Islet of Langerhans (tissue), 1 donor: ENCODE results near the gene ALDOA.

Experiments
- FAIRE-seq: peaks from one replicate; lab custom pipeline; 2011; peaks lifted over from hg19 to GRCh38; lab: Jason Lieb, UNC

Gene ALDOA

DNA sequence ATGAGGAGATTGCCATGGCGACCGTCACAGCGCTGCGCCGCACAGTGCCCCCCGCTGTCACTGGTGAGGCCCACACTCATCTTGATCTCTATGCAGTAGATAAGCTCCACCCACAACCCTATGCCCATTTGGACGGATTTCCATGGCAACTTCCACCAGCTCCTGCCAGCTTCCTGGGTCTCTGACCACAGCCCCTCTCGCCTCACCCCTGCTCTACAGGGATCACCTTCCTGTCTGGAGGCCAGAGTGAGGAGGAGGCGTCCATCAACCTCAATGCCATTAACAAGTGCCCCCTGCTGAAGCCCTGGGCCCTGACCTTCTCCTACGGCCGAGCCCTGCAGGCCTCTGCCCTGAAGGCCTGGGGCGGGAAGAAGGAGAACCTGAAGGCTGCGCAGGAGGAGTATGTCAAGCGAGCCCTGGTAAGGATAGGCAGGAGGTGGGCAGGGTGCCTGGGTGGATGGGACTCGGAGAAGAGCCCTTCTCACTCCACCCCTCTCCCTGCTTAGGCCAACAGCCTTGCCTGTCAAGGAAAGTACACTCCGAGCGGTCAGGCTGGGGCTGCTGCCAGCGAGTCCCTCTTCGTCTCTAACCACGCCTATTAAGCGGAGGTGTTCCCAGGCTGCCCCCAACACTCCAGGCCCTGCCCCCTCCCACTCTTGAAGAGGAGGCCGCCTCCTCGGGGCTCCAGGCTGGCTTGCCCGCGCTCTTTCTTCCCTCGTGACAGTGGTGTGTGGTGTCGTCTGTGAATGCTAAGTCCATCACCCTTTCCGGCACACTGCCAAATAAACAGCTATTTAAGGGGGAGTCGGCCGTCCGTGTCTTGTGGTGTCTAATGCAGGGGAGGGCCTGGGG is 4.3 kb downstream of the ALDOA start:
- no peak for FAIRE-seq

DNA sequence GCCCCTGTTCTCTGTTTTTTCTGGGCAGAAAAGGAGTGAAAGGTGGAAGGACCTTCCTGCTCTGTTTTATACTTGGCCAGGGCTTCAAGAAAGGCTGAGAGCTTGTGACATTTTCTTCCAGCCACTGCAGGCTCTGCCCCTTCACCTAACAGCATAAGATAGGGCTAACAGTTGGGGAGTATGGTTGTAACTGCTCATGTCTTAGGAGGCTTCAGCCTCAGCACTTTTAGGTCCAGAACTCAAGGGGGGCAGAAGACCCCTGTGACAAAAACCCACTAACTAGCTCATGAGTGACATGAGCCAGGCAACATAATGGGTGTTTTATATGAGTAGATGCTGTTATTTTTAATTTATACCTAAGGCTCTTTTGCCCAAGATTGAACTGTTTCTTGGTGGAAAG is 4.9 kb downstream of the ALDOA start:
- FAIRE-seq = no peak

DNA sequence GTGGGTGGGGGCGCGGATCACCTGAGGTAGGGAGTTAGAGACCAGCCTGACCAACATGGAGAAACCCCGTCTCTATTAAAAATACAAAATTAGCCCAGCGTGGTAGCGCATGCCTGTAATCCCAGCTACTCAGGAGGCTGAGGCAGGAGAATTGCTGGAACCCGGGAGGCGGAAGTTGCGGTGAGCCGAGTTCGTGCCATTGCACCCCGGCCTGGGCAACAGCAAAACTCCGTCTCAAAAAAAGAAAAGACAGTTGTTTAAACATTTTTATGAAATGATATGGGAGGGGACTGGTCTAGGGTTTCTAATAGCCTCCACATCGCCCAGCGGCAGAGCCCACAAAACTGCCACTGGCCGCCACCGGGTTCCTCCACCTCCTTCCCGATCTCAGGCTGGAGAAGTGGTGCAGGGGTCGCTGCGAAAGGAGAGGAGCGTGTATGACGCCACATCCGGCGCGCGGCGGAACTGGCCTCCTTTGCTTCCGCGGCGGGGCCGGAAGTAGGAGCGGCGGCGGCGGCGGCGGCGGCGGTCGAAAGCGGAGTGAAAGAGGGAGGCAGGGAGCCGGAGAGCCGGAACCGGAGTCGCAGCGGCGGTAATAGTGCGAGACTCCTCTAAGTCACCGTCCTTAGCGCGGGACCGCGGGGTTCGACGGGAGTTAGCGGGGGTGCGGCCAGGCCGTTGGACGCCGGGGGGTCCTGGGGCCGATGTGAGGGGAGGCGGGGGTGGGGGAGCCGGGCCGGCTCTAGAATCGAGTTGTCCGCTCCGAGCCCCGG is 10.1 kb downstream of the ALDOA start, which contains the start of gene PPP4C:
Gene PPP4C (plus strand): TSS at position 492 of the 773 bp plus-strand sequence. CDS start 384 bp downstream, outside the sequence.
- no peak for FAIRE-seq

DNA sequence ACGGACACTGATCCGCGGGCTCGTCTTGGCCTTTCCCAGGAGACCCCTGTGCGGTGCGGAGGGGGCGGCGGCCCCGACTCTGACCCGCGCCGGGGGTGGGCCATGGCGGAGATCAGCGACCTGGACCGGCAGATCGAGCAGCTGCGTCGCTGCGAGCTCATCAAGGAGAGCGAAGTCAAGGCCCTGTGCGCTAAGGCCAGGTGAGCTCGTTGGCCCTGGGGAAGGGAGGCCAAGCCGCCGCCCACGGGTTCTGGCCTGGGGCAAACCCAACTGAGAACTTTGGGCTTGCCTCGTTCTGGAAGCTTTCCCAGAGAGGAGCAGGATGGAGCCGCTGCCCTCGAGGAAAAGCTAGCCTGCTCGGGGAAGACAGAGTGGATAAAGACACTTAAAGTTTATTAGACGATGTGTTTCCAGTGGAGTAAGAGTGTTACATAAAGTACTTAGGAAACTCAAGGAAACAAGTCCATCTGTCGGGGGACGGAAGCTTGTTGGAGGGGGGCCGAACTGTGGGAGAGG is 10.8 kb downstream of the ALDOA start:
- no peak for FAIRE-seq

DNA sequence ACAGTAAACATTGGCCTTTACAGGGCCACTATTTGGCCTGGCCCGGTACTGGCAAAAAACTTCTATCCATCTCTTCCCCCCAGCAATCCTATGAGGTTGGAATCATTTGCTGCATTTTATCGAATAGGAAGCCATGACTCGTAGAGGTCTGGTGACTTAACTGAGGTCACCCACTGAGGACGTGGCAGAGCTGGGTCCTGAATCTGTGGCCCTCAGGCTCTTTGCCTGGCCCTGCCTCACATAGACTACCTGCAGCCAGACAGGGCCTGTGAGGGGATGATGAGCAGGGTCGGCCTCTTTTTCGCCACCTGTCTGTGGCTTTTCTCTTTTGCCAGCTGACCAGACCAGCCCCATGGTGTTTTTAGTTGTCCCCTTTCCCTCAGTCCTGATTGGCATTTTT is 12.1 kb downstream of the ALDOA start:
- no peak for FAIRE-seq

DNA sequence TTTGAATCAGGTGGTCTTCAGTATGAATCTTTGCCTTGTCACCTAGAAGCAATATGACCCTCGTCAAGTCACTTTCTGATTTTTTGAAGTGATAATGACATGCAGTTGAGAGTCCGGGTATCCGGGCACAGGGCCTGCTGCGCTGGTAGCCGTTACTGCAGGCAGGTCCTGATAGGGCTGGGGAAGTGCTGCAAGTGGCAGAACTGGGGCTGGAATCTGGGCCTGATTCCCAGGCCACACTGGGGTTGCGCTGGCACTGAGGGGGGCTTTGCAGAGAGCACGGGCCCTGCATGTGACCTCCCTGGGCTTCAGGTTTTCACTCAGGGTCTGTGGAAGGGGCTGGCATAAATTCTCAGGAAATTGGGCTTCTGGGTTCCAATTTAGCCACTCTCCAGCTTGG is 13.2 kb downstream of the ALDOA start:
- no peak for FAIRE-seq

DNA sequence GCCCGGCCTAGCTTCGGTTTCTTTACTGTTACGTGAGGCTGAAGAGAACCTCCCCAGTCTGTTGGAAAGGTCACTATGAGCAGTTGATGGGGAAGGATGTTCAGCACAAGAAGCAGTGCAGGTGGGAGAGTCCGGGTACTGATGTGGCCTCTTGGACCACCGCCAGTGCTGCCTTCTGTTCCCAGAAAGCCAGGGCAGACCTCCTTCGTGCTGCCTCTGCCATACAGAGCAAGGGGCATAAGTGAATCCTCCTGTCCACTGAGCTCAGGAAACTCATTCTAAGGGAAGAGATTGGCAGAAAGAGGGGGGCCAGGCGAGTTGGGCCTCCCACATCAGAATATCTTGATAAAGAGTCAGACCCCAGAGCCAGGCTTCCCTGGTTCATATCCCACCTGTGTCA is 13.9 kb downstream of the ALDOA start:
- FAIRE-seq = no peak

DNA sequence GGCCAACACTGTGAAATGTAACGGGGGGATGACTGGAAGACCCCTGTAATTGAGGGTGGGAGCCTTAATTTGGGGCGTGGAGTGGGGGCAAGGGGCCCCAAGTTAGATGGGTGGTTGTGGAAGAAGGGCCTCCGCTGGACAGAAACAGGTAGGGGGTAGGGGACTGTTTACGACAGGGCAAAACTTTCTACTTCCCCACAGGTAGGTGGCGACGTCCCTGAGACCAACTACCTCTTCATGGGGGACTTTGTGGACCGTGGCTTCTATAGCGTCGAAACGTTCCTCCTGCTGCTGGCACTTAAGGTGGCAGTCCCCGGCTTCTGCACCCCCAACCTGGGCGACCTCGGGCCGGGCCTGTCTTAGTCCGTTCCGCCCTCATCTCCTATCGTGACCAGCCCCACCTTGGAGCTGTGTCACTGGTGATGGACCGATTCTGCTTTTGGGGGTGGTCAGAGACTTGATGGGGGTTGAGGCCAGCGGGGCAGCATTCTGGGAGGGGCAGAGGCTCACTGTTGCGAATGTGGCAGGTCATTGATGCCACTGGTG is 17.1 kb downstream of the ALDOA start:
- FAIRE-seq = no peak

DNA sequence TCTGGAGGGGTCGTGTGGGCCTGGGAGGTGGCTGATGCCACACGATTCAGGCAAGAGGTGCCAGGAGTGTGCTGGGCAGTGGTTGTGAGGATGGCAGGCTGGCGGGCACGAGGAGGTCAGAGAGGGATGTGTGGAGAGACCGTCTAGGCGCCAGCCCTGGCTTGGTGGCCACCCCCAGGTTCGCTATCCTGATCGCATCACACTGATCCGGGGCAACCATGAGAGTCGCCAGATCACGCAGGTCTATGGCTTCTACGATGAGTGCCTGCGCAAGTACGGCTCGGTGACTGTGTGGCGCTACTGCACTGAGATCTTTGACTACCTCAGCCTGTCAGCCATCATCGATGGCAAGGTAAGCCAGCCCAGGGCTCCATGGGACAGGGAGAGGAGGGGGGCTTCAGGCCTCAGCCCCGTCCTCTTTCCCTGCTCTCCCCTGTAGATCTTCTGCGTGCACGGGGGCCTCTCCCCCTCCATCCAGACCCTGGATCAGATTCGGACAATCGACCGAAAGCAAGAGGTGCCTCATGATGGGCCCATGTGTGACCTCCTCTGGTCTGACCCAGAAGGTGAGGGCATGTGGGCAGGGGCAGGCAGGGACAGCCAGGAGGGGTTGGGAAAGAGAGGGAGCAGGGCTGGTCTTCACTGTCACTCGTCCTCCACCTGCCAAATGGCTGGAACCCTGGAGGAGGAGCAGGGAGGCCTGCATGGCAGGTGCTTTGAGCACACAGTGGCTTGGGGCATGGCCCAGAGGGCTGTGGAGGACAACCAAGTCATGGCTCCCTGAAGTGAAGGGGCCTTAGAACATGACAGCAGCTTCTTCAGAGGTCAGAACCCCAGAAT is 17.9 kb downstream of the ALDOA start:
- FAIRE-seq = no peak

DNA sequence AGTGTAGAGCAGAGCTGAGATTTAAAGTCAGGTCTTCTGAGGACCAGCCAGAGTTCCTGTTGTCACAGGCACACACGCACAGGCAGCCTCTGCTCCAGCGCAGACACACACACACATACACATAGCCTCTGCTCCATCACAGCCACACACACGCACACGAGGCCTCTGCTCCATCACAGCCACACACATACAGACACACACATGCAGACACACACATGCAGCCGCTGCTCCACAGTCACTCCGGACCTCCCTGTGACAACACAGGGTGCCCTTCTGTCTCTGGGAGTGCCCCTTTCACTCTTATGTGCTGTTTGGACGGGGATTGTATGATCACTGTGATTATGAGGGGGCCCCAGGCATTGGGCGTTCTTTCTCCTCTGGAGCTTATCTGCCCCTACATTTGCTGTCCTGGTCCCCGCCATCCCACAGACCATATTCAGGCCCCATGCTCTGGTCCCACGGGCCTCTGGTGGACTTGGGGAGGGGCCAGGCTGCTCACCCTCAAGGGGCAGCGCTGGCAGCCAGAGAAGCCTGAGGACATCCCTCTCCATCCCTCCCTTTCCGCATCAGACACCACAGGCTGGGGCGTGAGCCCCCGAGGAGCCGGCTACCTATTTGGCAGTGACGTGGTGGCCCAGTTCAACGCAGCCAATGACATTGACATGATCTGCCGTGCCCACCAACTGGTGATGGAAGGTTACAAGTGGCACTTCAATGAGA is 18.7 kb downstream of the ALDOA start:
- no peak for FAIRE-seq

DNA sequence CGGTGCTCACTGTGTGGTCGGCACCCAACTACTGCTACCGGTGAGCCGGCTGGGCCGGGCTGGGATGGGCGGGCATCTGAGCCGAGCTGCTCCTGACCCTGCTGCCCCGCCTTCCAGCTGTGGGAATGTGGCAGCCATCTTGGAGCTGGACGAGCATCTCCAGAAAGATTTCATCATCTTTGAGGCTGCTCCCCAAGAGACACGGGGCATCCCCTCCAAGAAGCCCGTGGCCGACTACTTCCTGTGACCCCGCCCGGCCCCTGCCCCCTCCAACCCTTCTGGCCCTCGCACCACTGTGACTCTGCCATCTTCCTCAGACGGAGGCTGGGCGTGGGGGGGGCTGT is 19.2 kb downstream of the ALDOA start:
- no peak for FAIRE-seq

DNA sequence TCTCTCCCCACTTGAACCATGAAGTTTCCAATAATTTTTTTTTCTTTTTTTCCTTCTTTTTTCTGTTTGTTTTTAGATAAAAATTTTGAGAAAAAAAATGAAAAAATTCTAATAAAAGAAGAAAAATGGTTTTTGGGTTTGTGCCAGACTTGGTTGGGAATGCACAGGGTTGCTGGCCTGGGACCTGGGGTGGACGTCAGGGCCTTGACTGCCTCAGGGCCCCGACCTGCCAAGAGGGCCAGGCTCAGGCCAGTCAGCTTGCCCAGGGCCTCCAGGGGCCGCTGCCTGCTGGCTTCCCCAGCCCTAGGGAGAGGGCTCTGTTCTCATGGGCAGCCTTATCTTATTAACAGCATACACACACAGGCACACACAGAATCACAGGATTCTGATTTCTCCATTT is 19.7 kb downstream of the ALDOA start:
- FAIRE-seq = no peak

DNA sequence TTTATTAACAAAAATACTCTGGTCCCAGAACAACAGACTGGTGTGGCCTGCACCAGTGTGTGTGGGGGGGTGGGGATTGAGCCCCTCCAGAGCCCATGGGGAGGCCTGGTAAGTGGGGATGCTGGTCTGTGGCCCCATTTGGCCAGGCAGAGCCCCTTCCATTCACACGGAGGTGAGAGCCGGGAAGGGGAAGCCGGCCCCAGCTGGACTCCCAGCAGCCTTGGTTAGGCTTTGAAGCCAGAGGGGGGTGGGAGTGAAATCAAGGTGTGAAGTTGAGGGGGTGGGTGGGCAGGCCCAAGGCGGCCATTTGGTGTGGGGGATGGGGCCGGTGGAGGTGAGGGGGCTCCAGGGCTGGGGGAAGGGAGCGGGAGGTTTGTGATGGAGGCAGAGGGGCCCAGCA is 20.3 kb downstream of the ALDOA start:
- no peak for FAIRE-seq

DNA sequence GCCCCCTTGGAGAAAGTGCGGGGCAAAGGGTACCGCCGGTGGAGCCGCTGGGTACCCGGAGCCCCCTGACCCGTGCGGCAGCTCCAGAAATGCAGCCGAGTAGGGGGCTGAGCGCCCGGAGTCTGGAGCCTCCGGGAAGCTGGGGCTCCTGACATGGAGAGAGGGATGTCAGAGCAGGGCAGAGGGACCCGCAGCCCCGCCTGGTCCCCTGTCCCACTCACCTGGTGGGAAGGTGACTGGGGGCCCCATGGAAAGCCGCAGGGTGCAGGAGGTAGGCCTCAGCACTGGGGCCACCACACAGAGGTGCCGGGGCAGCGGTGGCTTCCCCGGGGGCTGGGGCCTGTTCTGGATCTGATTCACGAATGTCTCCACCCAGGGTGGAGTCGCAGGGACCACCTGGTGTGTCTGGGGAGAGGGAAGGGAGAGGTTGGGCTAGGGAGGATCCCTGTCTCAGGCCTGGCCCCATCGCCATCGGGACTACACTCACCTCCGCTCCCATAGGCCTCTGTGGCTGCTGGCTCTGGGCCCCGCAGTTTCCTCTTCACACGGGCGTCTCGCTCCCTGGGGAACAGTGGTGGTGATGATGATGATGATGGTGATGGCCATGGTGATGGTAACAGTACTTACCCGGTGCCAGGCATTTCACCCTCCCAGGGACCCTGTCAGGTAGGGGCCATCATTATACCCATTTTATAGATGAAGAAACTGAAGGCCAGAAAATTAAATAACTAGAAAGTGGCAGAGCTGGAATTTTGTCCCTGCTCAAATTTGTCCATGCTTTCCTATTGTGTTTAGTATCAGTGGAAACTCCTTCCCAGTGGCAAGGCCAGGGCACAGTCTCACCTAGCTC is 21.0 kb downstream of the ALDOA start:
- FAIRE-seq = no peak

DNA sequence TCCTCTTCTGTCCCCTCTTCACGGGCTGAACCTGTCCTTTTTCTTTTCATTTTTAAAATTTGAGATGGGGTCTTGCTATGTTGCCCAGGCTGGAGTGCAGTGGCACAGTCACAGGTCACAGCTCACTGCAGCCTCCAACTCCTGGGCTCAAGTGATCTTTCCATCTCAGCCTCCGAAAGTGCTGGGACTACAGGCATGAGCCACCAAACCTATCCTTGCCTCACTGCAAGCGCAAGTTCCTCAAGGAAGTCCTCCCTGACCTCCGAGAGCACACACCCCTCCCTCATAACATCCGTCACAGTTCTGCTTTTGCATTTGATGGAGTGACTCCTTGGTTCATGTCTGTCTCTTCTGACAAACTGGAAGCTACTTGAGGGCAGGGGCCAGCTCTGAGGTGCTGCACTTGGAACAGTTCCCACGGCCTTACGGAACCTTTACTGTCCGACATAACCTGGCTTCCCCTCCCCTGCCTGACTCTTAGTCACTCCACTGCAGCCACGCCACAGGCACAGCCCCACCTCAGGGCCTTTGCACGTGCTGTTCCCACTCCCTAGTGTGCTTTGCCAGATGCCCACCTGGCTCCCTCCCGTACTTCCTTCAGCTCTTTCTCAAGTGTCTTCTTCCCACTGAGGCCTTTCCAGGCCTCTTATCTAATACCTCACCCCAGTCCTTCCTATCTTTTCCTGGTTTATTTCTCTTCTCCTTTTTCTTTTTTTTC is 21.8 kb downstream of the ALDOA start:
- no peak for FAIRE-seq

DNA sequence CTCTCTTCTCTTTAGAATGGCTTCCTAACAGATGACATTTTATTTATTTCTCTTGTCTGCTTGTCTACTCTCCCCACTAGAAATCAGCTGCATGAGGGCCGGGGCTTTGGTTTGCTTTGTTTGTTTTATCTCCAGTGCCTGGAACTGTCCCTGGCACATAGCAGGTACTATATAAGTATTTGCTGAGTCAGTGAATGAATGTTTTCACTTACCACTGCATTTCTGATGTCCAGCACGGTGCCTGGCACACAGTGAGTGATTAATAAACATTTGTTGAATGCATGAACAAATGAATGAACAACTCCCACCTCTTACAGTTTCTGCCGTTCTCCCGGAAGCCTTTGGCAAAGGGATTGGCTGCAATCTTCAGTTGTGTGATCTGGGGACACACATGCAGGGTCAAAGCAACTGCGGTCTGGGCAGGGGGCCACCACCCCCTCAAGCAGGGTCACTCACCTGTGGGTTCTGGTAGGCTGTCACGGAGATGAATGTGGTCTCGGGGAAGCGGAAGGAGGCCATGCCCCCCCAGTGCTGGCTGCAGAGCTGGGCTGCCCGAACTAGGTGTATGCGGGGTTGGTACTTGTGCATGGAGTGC is 22.8 kb downstream of the ALDOA start:
- FAIRE-seq = no peak

DNA sequence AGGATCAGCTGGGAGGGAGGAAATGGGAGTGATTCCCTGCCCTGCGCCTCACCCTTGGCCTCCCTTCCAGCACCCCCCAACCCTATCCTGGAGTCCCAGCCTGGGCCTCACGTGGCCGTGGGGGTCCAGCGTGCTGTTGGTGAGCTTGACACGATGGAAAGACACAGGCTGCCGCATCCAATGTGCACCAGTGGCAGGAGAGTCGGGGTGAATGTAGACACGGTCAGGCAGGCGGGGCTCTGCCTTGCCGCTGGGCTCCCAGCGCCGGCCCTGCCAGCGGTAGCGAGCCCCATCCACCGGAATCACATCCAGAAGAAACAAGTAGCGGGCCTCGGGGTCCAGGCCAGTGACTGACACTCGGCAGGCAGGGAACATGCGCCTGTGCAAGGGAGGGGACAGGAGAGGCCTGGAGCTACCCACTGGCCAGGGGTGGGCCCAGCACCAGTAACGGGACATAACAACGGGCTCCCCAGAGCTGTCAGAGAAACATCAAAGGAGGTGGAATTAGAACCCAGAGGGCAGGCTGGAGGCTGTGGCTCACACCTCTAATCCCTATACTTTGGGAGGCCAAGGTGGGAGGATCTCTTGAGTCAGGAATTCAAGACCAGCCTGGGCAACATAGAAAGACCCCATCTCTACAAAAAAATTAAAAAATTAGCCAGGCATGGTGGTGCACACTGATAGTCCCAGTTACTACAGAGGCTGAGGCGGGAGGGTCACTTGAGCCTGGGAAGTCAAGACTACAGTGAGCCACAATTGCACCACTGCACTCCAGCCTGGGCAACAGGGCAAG is 23.5 kb downstream of the ALDOA start:
- no peak for FAIRE-seq

DNA sequence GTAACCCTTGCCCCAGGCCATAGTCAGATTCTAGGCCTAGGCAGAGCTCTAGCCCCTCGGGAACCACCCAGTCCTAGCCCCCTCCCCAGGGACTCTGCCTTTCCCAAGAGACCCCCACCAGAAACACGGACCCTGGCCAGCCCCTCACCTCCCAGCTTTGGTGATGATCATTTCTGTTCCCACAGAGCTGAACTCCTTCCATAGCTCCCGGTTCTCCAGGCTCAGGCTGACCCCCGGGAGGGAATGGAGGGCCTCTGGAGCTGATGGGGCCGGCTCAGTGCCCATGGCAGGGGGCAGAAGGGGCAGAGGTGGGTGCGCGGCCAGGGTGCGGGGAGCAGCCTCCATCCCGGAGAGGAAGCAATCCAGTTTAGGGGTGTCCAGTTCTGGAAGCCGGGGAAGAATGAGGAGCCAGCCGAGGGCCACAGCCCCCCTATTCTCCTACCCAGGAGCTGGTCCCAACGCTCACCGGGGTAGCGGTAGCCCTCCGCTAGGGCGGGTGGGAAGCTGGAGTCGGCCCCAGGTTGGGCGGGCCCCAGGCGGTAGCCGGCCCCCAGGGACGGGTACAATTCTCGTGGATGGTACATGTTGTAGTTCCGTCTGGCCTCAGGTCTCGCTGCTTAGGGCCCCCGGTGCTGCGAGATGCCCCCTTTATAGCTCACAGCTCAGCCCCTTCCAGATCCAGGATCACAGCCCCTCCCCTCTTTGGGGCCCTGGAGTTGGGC is 25.2 kb downstream of the ALDOA start:
- FAIRE-seq = no peak
